PC-9 (cell line): Measurements from ENCODE around the gene COX14.

Experiments
- CTCF ChIP-seq: fragments of 200-600 bp; sonication (generic); conservative IDR thresholded peaks from 2 replicates; pipeline ENCODE4 v1.6.1; 2017; ENCODE audit warnings: mixed run types, antibody characterized with exemption, mild to moderate bottlenecking, moderate library complexity
- EZH2 ChIP-seq: fragments of 200-600 bp; sonication (generic); IDR thresholded peaks from 2 replicates; pipeline ENCODE4 v1.8.0; 2017; ENCODE audit warnings: antibody characterized with exemption, low read depth

GRCh38 chr12:50086148-50086547, 25.9 kb upstream of the COX14 start:
- no peak for TF ChIP-seq CTCF
- no peak for TF ChIP-seq EZH2
